ENCODE data around the gene PRPSAP1. TPM values are rescaled to one million over a fixed set of nuclear protein-coding genes. Genes with fewer than 3 reads are reported as not detected.

Gene PRPSAP1
- total RNA-seq, 1 experiment from 2014 or later = 99.6 TPM

DNA sequence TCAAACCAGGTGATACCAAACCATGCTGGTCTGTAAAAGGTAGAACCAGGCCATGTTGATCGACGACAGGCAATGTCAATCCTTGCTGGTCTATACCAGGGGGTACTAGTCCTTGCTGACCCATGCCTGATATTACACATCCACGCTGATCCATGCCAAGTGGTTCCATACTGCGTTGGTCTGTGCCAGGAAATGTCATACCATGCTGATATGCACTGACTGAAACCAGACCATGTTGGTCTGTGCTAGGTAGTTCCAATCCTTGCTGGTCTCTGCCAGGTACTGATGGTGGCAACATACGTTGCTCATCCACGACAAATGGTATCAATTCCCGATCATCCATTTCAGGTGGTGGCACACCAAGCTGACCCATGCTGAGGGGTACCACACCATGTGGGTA lies 60.6 kb downstream of the PRPSAP1 start:
- intact Hi-C loops (cut with micrococcal nuclease; ENCODE audit: unreplicated experiment) = no loop called here
- no peaks in the 10 kb centered on the region for H3K9me3 ChIP-seq (ENCODE audit: control insufficient read depth, insufficient read depth, low read depth, low read length)
- ATAC-seq = no peak
- POLR2A ChIA-PET = no interaction called here
- CTCF ChIA-PET = no interaction called here
- BruUV-seq (replicated peaks) = no TSS peak
- no peaks in the 10 kb centered on the region for H3K4me1 ChIP-seq (ENCODE audit: control insufficient read depth, insufficient read depth, low read length)
- in situ Hi-C loops (cut with HindIII; ENCODE audit: low pct_unique_long_range_greater_than_20kb, low sequenced_read_pairs) = no loop called here
- H3K4me3 ChIP-seq (ENCODE audit: low read depth in 2 of 2, low read length in 2 of 2) = no peak overlapping the region
- no peak for DNase-seq (ENCODE audit: low read depth, low spot score)
- no peaks in the 10 kb centered on the region for H3K27me3 ChIP-seq (ENCODE audit: control insufficient read depth, insufficient read depth, low read length)
- H3K36me3 ChIP-seq (ENCODE audit: control insufficient read depth, insufficient read depth, low read length) = no peaks in the 10 kb centered on the region
- TF ChIP-seq TCF7L2 (IDR thresholded peaks at IDR 0.05; ENCODE audit: low read depth, low read length) = no peak
- TF ChIP-seq REST (IDR thresholded peaks at IDR 0.05; ENCODE audit: insufficient read depth in 1 of 2, low read depth in 2 of 2, low read length in 1 of 2) = no peak
- TF ChIP-seq, protein P1, sequence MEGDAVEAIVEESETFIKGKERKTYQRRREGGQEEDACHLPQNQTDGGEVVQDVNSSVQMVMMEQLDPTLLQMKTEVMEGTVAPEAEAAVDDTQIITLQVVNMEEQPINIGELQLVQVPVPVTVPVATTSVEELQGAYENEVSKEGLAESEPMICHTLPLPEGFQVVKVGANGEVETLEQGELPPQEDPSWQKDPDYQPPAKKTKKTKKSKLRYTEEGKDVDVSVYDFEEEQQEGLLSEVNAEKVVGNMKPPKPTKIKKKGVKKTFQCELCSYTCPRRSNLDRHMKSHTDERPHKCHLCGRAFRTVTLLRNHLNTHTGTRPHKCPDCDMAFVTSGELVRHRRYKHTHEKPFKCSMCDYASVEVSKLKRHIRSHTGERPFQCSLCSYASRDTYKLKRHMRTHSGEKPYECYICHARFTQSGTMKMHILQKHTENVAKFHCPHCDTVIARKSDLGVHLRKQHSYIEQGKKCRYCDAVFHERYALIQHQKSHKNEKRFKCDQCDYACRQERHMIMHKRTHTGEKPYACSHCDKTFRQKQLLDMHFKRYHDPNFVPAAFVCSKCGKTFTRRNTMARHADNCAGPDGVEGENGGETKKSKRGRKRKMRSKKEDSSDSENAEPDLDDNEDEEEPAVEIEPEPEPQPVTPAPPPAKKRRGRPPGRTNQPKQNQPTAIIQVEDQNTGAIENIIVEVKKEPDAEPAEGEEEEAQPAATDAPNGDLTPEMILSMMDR (IDR thresholded peaks at IDR 0.05) = no peak
- TF ChIP-seq POLR2AphosphoS5 (IDR thresholded peaks at IDR 0.05; ENCODE audit: low read depth, low read length) = no peak
- TF ChIP-seq SIN3A (IDR thresholded peaks at IDR 0.05; ENCODE audit: borderline replicate concordance, insufficient read depth, low read depth, low read length) = no peak
- H3K27ac ChIP-seq (ENCODE audit: low read length) = no peak overlapping the region

DNA sequence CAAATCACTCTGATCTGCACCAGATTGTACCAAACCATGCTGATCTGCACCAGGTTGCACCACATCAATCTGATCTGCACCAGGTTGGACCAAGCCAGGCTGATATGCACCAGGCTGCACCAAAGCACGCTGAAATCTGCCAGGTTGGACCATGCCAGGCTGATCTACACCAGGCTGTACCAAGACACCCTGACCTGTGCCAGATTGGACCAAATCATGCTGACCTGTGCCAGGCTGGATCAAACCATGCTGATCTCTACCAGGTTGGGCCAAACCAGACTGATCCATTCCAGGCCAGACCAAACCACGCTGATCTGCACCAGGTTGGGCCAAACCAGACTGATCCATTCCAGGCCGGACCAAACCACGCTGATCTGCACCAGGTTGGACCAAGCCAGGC lies 61.1 kb downstream of the PRPSAP1 start:
- no peaks in the 10 kb centered on the region for H3K36me3 ChIP-seq (ENCODE audit: control insufficient read depth, insufficient read depth, low read length)
- H3K27me3 ChIP-seq (ENCODE audit: control insufficient read depth, insufficient read depth, low read length) = no peaks in the 10 kb centered on the region
- CTCF ChIA-PET = no interaction called here
- no TSS peak for BruUV-seq (replicated peaks)
- POLR2A ChIA-PET = no interaction called here
- in situ Hi-C loops (cut with HindIII; ENCODE audit: low pct_unique_long_range_greater_than_20kb, low sequenced_read_pairs) = no loop called here
- no peak overlapping the region for H3K27ac ChIP-seq (ENCODE audit: low read length)
- no peaks in the 10 kb centered on the region for H3K9me3 ChIP-seq (ENCODE audit: control insufficient read depth, insufficient read depth, low read depth, low read length)
- H3K4me3 ChIP-seq (ENCODE audit: low read depth in 2 of 2, low read length in 2 of 2) = no peak overlapping the region
- TF ChIP-seq, protein P1 (IDR thresholded peaks at IDR 0.05) = no peak
- TF ChIP-seq SIN3A (IDR thresholded peaks at IDR 0.05; ENCODE audit: borderline replicate concordance, insufficient read depth, low read depth, low read length) = no peak
- no peak for TF ChIP-seq REST (IDR thresholded peaks at IDR 0.05; ENCODE audit: insufficient read depth in 1 of 2, low read depth in 2 of 2, low read length in 1 of 2)
- no peak for TF ChIP-seq TCF7L2 (IDR thresholded peaks at IDR 0.05; ENCODE audit: low read depth, low read length)
- TF ChIP-seq POLR2AphosphoS5 (IDR thresholded peaks at IDR 0.05; ENCODE audit: low read depth, low read length) = no peak
- no peak for ATAC-seq
- no peaks in the 10 kb centered on the region for H3K4me1 ChIP-seq (ENCODE audit: control insufficient read depth, insufficient read depth, low read length)
- DNase-seq (ENCODE audit: low read depth, low spot score) = no peak
- intact Hi-C loops (cut with micrococcal nuclease; ENCODE audit: unreplicated experiment) = no loop called here
